ENCODE data around the gene FBLN2. TPM values are rescaled to one million over a fixed set of nuclear protein-coding genes. Genes with fewer than 3 reads are reported as not detected.

Gene FBLN2
- total RNA-seq, 1 experiment from 2014 or later = 36.7 TPM

DNA sequence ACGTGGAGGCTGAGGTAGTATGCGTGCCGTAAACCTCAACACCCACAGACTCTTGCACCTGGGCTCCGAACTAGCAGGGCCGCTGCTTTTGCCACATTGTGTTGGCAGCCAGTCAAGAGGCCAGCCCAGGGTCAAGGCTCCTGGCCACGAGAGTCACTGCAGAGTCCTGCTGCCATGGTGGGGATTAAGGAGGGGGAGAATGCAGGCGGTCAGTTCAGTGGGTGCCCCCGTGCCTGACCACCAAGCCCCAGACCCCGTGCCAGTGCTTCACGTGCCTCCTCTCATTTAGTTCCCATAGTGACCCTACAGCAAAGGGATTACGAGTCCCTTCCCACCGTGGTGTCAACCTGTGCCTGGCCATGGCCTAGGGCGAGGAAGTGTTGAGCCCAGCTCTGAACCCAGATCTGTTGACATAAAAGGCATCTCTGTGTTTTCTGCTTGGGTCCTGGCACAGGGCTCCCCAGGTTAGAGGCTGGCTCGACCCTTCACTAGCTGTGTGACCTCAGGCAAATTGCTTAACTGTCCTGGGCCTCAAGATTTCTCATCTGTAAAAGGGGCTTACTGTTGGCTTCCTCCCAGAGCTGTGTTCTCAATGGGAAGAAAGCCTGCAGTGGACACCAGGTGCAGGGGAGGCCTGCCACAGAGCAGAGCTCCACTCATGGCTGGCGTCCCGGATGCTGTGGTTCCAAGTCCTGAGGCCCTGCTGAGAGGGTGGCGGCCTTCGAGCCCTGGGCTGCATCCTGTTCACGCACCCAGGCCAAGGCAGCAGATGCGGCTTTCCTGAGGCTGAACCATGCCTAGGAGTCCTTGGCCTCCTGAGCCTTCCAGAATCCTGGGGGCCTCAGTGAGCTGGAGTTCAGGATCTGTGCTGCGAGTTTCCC lies 32.8 kb downstream of the FBLN2 start:
- POLR2A ChIA-PET = no interaction called here
- TF ChIP-seq, protein P1, sequence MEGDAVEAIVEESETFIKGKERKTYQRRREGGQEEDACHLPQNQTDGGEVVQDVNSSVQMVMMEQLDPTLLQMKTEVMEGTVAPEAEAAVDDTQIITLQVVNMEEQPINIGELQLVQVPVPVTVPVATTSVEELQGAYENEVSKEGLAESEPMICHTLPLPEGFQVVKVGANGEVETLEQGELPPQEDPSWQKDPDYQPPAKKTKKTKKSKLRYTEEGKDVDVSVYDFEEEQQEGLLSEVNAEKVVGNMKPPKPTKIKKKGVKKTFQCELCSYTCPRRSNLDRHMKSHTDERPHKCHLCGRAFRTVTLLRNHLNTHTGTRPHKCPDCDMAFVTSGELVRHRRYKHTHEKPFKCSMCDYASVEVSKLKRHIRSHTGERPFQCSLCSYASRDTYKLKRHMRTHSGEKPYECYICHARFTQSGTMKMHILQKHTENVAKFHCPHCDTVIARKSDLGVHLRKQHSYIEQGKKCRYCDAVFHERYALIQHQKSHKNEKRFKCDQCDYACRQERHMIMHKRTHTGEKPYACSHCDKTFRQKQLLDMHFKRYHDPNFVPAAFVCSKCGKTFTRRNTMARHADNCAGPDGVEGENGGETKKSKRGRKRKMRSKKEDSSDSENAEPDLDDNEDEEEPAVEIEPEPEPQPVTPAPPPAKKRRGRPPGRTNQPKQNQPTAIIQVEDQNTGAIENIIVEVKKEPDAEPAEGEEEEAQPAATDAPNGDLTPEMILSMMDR (IDR thresholded peaks at IDR 0.05; ENCODE audit: insufficient read depth in 1 of 2, low read depth in 1 of 2, low read length in 1 of 2, severe bottlenecking in 1 of 2, unreplicated experiment in 1 of 2) = no peak
- Mint-ChIP-seq H3K36me3 (ENCODE audit: insufficient read depth, unreplicated experiment) (no peaks in the 10 kb centered on the region), H3K4me1 (ENCODE audit: low read depth, unreplicated experiment) (no peaks in the 10 kb centered on the region), H3K9me3 (ENCODE audit: unreplicated experiment) (no peaks in the 10 kb centered on the region), H3K27ac (ENCODE audit: unreplicated experiment) (no peak overlapping the region), H3K27me3 (ENCODE audit: insufficient read depth, unreplicated experiment) (no peaks in the 10 kb centered on the region), H3K4me3 (ENCODE audit: unreplicated experiment) (no peak overlapping the region)
- BruUV-seq (replicated peaks) = no TSS peak
- DNase-seq = no peak
- Histone ChIP-seq H3K27me3 (replicated peaks; ENCODE audit: control insufficient read depth, insufficient read depth, low read length) (no peaks in the 10 kb centered on the region), H3K4me1 (peaks cover 5% of the 10 kb centered on the region; the same call in 1 of the 2 replicates), H3K36me3 (ENCODE audit: control insufficient read depth, insufficient read depth, low read length) (no peaks in the 10 kb centered on the region; the same call in 1 of the 2 replicates), H3K4me3 (ENCODE audit: low read depth, low read length) (no peak overlapping the region), H3K9me3 (no peaks in the 10 kb centered on the region)
- intact Hi-C loops (cut with micrococcal nuclease; ENCODE audit: unreplicated experiment) = no loop called here
- CTCF ChIA-PET = no interaction called here

DNA sequence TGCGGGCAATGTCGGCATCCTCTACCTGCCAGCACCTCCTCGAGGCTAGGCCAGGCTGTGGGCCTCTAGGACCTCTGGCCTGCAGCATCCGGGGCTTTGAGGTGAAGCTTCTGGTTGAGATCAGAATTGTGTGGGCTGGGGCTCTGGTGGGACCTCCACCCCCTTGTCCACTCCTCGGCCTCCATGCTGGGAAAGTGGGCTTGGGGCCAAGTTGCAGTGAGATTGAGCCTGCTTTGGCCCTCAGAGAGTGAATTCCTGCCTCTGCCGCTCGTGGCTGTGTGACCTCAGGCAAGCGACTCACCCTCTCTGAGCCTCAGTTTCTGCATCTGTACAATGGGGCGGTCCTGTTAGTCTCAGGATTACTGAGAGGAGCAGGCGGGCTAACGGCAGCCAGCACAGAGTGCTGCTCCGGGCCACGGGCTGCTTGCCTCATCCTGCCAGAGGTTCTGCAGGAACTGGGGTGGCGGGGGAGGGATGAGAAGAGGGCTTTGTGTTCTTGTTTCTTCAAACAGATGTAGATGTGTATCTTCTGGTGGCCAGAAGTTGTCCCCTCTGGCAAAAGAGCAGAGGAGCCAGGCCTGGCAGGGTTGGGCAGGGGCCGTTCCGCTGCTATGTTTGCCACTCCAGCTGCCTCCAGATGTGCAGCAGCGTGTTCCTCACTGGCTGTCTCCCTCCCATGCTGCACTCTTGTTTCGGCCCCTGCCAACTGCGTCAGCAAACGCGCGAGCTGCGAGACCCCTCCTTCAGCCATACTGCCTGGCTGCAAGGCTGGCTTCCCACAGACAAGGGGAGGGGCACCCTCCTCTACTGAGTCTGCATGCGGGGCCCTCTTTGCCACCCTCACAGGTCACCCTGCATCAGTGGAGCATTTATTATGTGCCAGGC lies 33.7 kb downstream of the FBLN2 start:
- peaks cover 4% of the 10 kb centered on the region for H3K4me1 Mint-ChIP-seq (ENCODE audit: low read depth, unreplicated experiment)
- POLR2A ChIA-PET = no interaction called here
- H3K36me3 Mint-ChIP-seq (ENCODE audit: insufficient read depth, unreplicated experiment) = no peaks in the 10 kb centered on the region
- H3K27ac Mint-ChIP-seq (ENCODE audit: unreplicated experiment) = no peak overlapping the region
- Histone ChIP-seq H3K4me3 (ENCODE audit: low read depth, low read length) (no peak overlapping the region), H3K9me3 (no peaks in the 10 kb centered on the region), H3K27me3 (replicated peaks; ENCODE audit: control insufficient read depth, insufficient read depth, low read length) (no peaks in the 10 kb centered on the region), H3K36me3 (ENCODE audit: control insufficient read depth, insufficient read depth, low read length) (no peaks in the 10 kb centered on the region; the same call in 1 of the 2 replicates), H3K4me1 (peaks cover 10% of the 10 kb centered on the region)
- no peak for DNase-seq
- H3K9me3 Mint-ChIP-seq (ENCODE audit: unreplicated experiment) = no peaks in the 10 kb centered on the region
- TF ChIP-seq, protein P1 (IDR thresholded peaks at IDR 0.05; ENCODE audit: insufficient read depth in 1 of 2, low read depth in 1 of 2, low read length in 1 of 2, severe bottlenecking in 1 of 2, unreplicated experiment in 1 of 2) = no peak
- no peaks in the 10 kb centered on the region for H3K27me3 Mint-ChIP-seq (ENCODE audit: insufficient read depth, unreplicated experiment)
- intact Hi-C loops (cut with micrococcal nuclease; ENCODE audit: unreplicated experiment) = no loop called here
- no peak overlapping the region for H3K4me3 Mint-ChIP-seq (ENCODE audit: unreplicated experiment)
- BruUV-seq (replicated peaks) = no TSS peak
- CTCF ChIA-PET = no interaction called here
